Muscle layer of colon (tissue), 2 donors: ENCODE measurements around the gene NDUFV2.
"Not testable (repeated sequence)": the region's sequence is repeated elsewhere in the genome, so short reads cannot be mapped to it uniquely, and the experiment has no call there.

Experiments
- H3K27ac ChIP-seq: one replicate; pipeline ENCODE4 v1.7.0; 2013; ENCODE audit warnings: low read depth, mild to moderate bottlenecking, low read length, moderate library complexity
- H3K27me3 ChIP-seq, 2 donors: one replicate each; pipeline ENCODE4 v1.7.0; 2013; ENCODE audit warnings: low read length in 2 of 2, mild to moderate bottlenecking in 2 of 2; ENCODE audit not compliant: insufficient read depth in 2 of 2, control insufficient read depth in 1 of 2
- H3K36me3 ChIP-seq: one replicate; pipeline ENCODE4 v1.7.0; 2013; ENCODE audit warnings: mild to moderate bottlenecking, low read length; ENCODE audit not compliant: insufficient read depth
- H3K4me1 ChIP-seq: one replicate; pipeline ENCODE4 v1.7.0; 2013; ENCODE audit warnings: mild to moderate bottlenecking, low read length; ENCODE audit not compliant: insufficient read depth
- H3K4me3 ChIP-seq, 2 donors: one replicate each; pipeline ENCODE4 v1.7.0; 2013; ENCODE audit warnings: low read length in 2 of 2, low read depth in 1 of 2, mild to moderate bottlenecking in 1 of 2, moderate library complexity in 1 of 2
- H3K9ac ChIP-seq: one replicate; pipeline ENCODE4 v1.7.0; 2013; ENCODE audit warnings: low read length
- H3K9me3 ChIP-seq: one replicate; pipeline ENCODE4 v1.7.0; 2013; ENCODE audit warnings: mild to moderate bottlenecking, low read length
- donor health status: abdominal sarcoma.
- donor health status: Adenocarcinoma of cecum.

The NDUFV2 gene

DNA sequence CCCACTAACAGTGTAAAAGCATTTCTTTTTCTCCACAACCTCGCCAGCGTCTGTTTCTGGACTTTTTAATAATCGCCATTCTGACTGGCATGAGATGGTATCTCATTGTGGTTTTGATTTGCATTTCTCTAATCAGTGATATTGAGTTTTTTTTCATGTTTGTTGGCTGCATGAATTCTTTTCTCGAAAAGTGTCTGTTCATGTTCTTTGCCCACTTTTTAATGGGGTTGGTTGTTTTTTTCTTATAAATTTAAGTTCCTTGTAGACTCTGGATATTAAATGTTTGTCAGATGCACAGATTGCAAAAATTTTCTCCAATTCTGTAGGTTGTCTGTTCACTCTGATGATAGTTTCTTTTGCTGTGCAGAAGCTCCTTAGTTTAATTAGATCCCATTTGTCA, 60.2 kb downstream of the NDUFV2 start:
- H3K4me3 ChIP-seq, H3K27ac ChIP-seq, H3K9me3 ChIP-seq, H3K9ac ChIP-seq, H3K4me1 ChIP-seq, H3K27me3 ChIP-seq, H3K36me3 ChIP-seq: not testable (repeated sequence)

DNA sequence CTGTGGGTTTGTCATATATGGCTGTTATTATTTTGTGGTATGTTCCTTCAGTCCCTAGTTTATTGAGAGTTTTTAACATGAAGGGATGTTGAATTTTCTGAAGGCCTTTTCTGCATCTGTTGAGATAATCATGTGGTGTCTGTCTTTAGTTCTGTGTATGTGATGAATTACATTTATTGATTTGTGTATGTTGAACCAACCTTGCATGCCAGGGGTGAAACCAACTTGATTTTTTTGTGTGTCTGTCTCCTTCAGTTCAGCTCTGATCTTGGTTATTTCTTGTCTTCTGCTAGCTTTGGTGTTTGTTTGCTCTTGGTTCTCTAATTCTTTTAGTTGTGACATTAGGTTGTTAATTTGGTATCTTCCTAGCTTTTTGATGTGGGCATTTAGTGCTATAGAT, 61.6 kb downstream of the NDUFV2 start:
- not testable (repeated sequence) for H3K36me3 ChIP-seq, H3K27me3 ChIP-seq, H3K27ac ChIP-seq, H3K4me1 ChIP-seq, H3K4me3 ChIP-seq, H3K9me3 ChIP-seq, H3K9ac ChIP-seq

DNA sequence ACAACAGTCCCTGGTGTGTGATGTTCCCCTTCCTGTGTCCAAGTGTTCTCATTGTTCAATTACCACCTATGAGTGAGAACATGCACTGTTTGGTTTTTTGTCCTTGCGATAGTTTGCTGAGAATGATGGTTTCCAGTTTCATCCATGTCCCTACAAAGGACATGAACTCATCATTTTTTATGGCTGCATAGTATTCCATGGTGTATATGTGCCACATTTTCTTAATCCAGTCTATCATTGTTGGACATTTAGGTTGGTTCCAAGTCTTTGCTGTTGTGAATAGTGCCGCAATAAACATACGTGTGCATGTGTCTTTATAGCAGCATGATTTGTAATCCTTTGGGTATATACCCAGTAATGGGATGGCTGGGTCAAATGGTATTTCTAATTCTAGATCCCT, 63.4 kb downstream of the NDUFV2 start:
- H3K9me3 ChIP-seq, H3K4me1 ChIP-seq, H3K4me3 ChIP-seq, H3K27ac ChIP-seq, H3K9ac ChIP-seq, H3K27me3 ChIP-seq, H3K36me3 ChIP-seq: not testable (repeated sequence)

DNA sequence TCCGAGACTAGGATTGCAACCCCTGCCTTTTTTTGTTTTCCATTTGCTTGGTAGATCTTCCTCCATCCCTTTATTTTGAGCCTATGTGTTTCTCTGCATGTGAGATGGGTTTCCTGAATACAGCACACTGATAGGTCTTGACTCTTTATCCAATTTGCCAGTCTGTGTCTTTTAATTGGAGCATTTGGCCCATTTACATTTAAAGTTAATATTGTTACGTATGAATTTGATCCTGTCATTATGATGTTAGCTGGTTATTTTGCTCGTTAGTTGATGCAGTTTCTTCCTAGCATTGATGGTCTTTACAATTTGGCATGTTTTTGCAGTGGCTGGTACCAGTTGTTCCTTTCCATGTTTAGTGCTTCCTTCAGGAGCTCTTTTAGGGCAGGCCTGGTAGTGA, 67.0 kb downstream of the NDUFV2 start:
- H3K4me1 ChIP-seq, H3K36me3 ChIP-seq, H3K4me3 ChIP-seq, H3K27ac ChIP-seq, H3K9me3 ChIP-seq, H3K27me3 ChIP-seq, H3K9ac ChIP-seq: not testable (repeated sequence)

DNA sequence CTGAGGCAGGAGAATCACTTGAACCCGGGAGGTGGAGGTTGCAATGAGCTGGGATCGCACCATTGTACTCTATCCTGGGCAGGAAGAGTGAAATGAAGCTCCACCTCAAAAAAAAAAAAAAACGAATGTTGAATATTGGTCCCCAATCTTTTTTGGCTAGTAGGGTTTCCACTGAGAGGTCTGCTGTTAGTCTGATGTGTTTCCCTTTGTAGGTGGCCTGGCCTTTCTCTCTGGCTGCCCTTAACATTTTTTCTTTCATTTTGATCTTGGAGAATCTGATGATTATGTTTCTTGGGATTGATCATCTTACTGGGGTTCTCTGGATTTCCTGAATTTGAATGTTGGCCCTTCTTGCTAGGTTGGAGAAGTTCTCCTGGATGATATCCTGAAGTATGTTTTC, 69.4 kb downstream of the NDUFV2 start:
- H3K9me3 ChIP-seq: not testable (repeated sequence)

GRCh38 chr18:9172506-9173127, 70.1 kb downstream of the NDUFV2 start:
- H3K36me3 ChIP-seq: no peaks in the 10 kb centered on the region
- no peak overlapping the region for H3K9ac ChIP-seq
- no peak overlapping the region for H3K27ac ChIP-seq
- no peaks in the 10 kb centered on the region for H3K9me3 ChIP-seq
- H3K4me3 ChIP-seq: no peak overlapping the region
- H3K27me3 ChIP-seq: no peaks in the 10 kb centered on the region
- H3K4me1 ChIP-seq: peaks cover 17% of the 10 kb centered on the region

More for the DNA sequence above, 69.4 kb downstream of the NDUFV2 start:
- not testable (repeated sequence) for H3K4me3 ChIP-seq, H3K27me3 ChIP-seq, H3K27ac ChIP-seq, H3K9ac ChIP-seq, H3K36me3 ChIP-seq
- peaks cover 13% of the 10 kb centered on the region for H3K4me1 ChIP-seq

GRCh38 chr18:9173770-9174233, 71.3 kb downstream of the NDUFV2 start:
- no peak overlapping the region for H3K9ac ChIP-seq
- peaks cover 26% of the 10 kb centered on the region for H3K4me1 ChIP-seq
- no peak overlapping the region for H3K27ac ChIP-seq

GRCh38 chr18:9174302-9174701, 71.8 kb downstream of the NDUFV2 start:
- Histone ChIP-seq H3K4me1 (peaks cover 26% of the 10 kb centered on the region), H3K27ac (no peak overlapping the region), H3K4me3 (no peak overlapping the region), H3K27me3 (no peaks in the 10 kb centered on the region), H3K36me3 (no peaks in the 10 kb centered on the region), H3K9me3 (no peaks in the 10 kb centered on the region), H3K9ac (no peak overlapping the region)

More at GRCh38 chr18:9173770-9174233, 71.3 kb downstream of the NDUFV2 start:
- no peaks in the 10 kb centered on the region for H3K36me3 ChIP-seq
- no peak overlapping the region for H3K4me3 ChIP-seq
- no peaks in the 10 kb centered on the region for H3K9me3 ChIP-seq
- no peaks in the 10 kb centered on the region for H3K27me3 ChIP-seq

DNA sequence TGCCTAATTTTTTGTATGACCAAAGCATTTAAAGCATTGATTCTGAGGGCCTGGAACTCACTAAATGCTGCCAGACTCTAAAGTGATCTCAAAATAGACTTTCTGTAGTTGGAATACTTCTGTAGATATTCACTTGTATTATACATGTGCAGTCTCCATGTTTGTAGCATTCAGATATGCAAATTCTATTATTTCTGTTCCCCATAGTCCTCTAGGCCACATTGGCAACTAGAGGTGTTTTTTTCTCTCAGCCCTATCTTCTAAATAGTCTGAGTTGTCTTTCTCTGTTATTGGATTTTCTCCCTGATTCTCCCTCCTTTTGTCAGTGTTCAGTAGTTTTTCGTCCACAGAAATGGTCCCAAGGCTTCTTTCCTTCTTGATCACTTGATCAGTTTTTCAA, 72.6 kb downstream of the NDUFV2 start:
- peaks cover 30% of the 10 kb centered on the region for H3K4me1 ChIP-seq
- H3K4me3 ChIP-seq: no peak overlapping the region
- no peaks in the 10 kb centered on the region for H3K36me3 ChIP-seq
- no peaks in the 10 kb centered on the region for H3K27me3 ChIP-seq
- H3K27ac ChIP-seq: no peak overlapping the region
- H3K9ac ChIP-seq: no peak overlapping the region
- H3K9me3 ChIP-seq: no peaks in the 10 kb centered on the region

DNA sequence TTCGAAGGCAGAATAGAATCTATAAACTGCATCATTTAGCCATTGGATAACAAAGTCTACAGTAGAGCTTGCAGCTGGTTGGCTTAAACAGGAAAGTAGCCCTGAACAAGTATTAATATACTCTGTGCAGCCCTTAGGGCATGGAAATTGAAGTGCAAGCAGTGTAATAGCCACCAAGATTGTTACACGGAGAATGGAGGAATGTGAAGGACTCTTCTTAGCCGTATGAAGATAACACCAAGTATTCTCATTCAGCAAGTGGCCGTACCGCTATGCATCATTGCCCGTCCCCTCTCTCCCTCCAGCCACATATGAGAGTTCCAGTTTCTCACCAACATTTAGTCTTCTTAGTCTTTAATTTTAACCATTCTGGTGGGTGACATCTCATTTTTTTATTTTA, 74.5 kb downstream of the NDUFV2 start:
- no peak overlapping the region for H3K27ac ChIP-seq
- peaks cover 38% of the 10 kb centered on the region for H3K4me1 ChIP-seq
- H3K9ac ChIP-seq: no peak overlapping the region
- no peaks in the 10 kb centered on the region for H3K27me3 ChIP-seq
- no peaks in the 10 kb centered on the region for H3K9me3 ChIP-seq
- no peak overlapping the region for H3K4me3 ChIP-seq
- H3K36me3 ChIP-seq: no peaks in the 10 kb centered on the region

DNA sequence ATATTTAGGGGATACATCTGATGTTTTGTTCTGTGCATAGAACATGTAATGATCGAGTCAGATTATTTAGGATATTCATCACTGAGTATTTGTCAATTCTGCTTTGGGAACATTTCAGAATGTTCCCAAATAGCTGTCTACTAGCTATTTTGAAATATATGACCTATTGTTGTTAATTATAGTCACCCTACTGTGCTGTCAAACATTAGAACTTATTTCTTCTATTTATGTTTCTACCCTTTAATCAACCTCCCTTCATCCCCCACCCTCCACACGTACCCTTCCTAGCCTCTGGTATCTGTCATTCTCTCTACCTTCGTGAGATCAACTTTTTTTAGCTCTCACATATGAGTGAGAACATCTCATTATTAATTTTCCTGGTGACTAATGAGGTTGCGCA, 75.0 kb downstream of the NDUFV2 start:
- H3K9me3 ChIP-seq: no peaks in the 10 kb centered on the region
- no peak overlapping the region for H3K4me3 ChIP-seq
- no peaks in the 10 kb centered on the region for H3K36me3 ChIP-seq
- H3K9ac ChIP-seq: no peak overlapping the region
- H3K27me3 ChIP-seq: no peaks in the 10 kb centered on the region
- no peak overlapping the region for H3K27ac ChIP-seq
- peaks cover 38% of the 10 kb centered on the region for H3K4me1 ChIP-seq

DNA sequence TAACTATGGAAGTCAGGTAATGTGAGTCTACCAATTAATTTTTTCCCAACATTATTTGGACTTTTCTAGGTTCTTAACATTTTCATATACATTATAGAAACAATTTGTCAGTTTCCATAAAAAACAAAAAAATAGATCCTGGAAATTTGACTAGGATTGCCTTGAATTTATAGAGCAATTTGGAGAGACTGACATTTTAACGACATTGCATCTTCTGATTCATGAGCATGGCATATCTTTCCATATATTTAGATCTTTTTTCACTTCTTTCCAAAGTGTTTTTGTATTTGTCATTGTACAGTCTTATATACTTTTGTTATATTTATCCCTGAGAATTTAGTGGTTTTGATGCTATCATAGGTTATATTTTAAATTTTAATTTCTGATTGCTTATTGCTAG, 76.1 kb downstream of the NDUFV2 start:
- no peaks in the 10 kb centered on the region for H3K27me3 ChIP-seq
- no peaks in the 10 kb centered on the region for H3K36me3 ChIP-seq
- no peak overlapping the region for H3K9ac ChIP-seq
- H3K4me1 ChIP-seq: peaks cover 38% of the 10 kb centered on the region
- H3K27ac ChIP-seq: no peak overlapping the region
- no peak overlapping the region for H3K4me3 ChIP-seq
- H3K9me3 ChIP-seq: peaks cover 4% of the 10 kb centered on the region
